HCT116 (cell line): ENCODE measurements around the gene CCDC187. TPM values are rescaled to one million over a fixed set of nuclear protein-coding genes. Genes with fewer than 3 reads are reported as not detected.

Experiments used
- ATAC-seq: fragments of 200-7000 bp; cut with Tn5 transposase; 2 replicates; pipeline ENCODE4 v1.9.1; 2020; ENCODE audit warnings: mild to moderate bottlenecking, moderate library complexity
- BruUV-seq: library from RNA; stranded (reverse); fragments of 400-500 nt; replicated peaks from 2 replicates; lab custom pipeline; 2021; lab: Mats Ljungman, UMichigan
- CTCF ChIA-PET: fragments of 300-600 bp; sonication (Branson Sonifier 250); formaldehyde crosslinking; loops from one replicate; lab custom pipeline; 2021; ENCODE audit warnings: antibody characterized with exemption; lab: Charles Lee
- POLR2A ChIA-PET: fragments of 300-600, 350-600 bp; sonication (Branson Sonifier 250); formaldehyde crosslinking; loops from one replicate; lab custom pipeline; 2021; ENCODE audit warnings: antibody characterized with exemption; lab: Charles Lee
- RAD21 ChIA-PET, 2 experiments: fragments of 300-600 bp; sonication (Branson Sonifier 250); formaldehyde crosslinking; loops; one replicate each; lab custom pipeline; 2023; ENCODE audit warnings: low total read pairs in 2 of 2; ENCODE audit not compliant: uncharacterized antibody in 2 of 2, unreplicated experiment in 2 of 2, low non-redundant PET in 1 of 2; lab: Charles Lee
- DNase-seq: peaks from one replicate; pipeline ENCODE4 v3.0.0-alpha.2; 2010; ENCODE audit warnings: low read depth, low spot score
- H2AFZ ChIP-seq: fragments of 200-600 bp; shearing (Covaris generic), sonication (generic); 2 replicates; pipeline ENCODE4 v1.6.1; 2017; ENCODE audit warnings: low read depth, mixed run types, mixed read lengths, antibody characterized with exemption, low read length; ENCODE audit not compliant: poor library complexity, severe bottlenecking
- H3K27ac ChIP-seq: 2 replicates; pipeline ENCODE4 v1.5.1; 2012; ENCODE audit warnings: low read depth, low read length
- H3K27me3 ChIP-seq: fragments of 200-600 bp; sonication (generic); 2 replicates; pipeline ENCODE4 v1.6.1; 2016; ENCODE audit warnings: mixed run types, low read length, mixed read lengths; ENCODE audit not compliant: insufficient read depth
- H3K36me3 ChIP-seq, 2 experiments: fragments of 200-500 bp in 1 of 2; fragments of 200-600 bp in 1 of 2; sonication (Bioruptor generic) in 1 of 2; sonication (generic) in 1 of 2; 2 replicates each; pipeline versions ENCODE4 v1.5.1 to v1.6.1; 2014 to 2016; ENCODE audit warnings: low read length in 2 of 2, inconsistent platforms in 1 of 2, mixed read lengths in 1 of 2, mixed run types in 1 of 2; ENCODE audit not compliant: insufficient read depth in 2 of 2, control insufficient read depth in 1 of 2
- H3K4me1 ChIP-seq, 2 experiments: fragments of 200-600 bp in 1 of 2; sonication (generic) in 1 of 2; 2 replicates each; pipeline versions ENCODE4 v1.5.1 to v1.6.1; 2012 to 2017; ENCODE audit warnings: low read length in 2 of 2, inconsistent platforms in 1 of 2, mild to moderate bottlenecking in 1 of 2, mixed read lengths in 1 of 2, mixed run types in 1 of 2, moderate library complexity in 1 of 2; ENCODE audit not compliant: insufficient read depth in 2 of 2, control insufficient read depth in 1 of 2
- H3K4me2 ChIP-seq: fragments of 200-600 bp; sonication (generic); 2 replicates; pipeline ENCODE4 v1.6.1; 2017; ENCODE audit warnings: mixed run types, low read length, mixed read lengths
- H3K4me3 ChIP-seq, 2 experiments: fragments of 200-600 bp in 1 of 2; sonication (generic) in 1 of 2; replicated peaks in 1 of 2; 2 replicates each; pipeline ENCODE4 v1.5.1; 2011 to 2016; ENCODE audit warnings: low read length in 2 of 2, control low read depth in 1 of 2, low read depth in 1 of 2, mild to moderate bottlenecking in 1 of 2, mixed read lengths in 1 of 2, mixed run types in 1 of 2
- H3K79me2 ChIP-seq: fragments of 200-600 bp; sonication (generic); 2 replicates; pipeline ENCODE4 v1.6.1; 2017; ENCODE audit warnings: mild to moderate bottlenecking, mixed run types, low read length, moderate library complexity, mixed read lengths; ENCODE audit not compliant: insufficient read depth
- H3K9ac ChIP-seq: fragments of 200-600 bp; sonication (generic); 2 replicates; pipeline ENCODE4 v1.6.1; 2016; ENCODE audit warnings: low read length, mixed read lengths
- H3K9me2 ChIP-seq: fragments of 200-600 bp; sonication (generic), shearing (Covaris generic); 2 replicates; pipeline ENCODE4 v1.6.1; 2017; ENCODE audit warnings: mixed run types, mild to moderate bottlenecking, moderate library complexity; ENCODE audit not compliant: insufficient read depth
- H3K9me3 ChIP-seq, 2 experiments: fragments of 200-500 bp in 1 of 2; fragments of 200-600 bp in 1 of 2; sonication (Bioruptor generic) in 1 of 2; sonication (generic) in 1 of 2; 2 replicates each; pipeline ENCODE4 v1.6.1; 2014 to 2017; ENCODE audit warnings: low read length in 2 of 2, mixed read lengths in 2 of 2, inconsistent platforms in 1 of 2, low read depth in 1 of 2, mild to moderate bottlenecking in 1 of 2, mixed run types in 1 of 2, moderate library complexity in 1 of 2; ENCODE audit not compliant: control insufficient read depth in 1 of 2, insufficient read depth in 1 of 2
- H4K20me1 ChIP-seq: fragments of 200-600 bp; sonication (generic), shearing (Covaris generic); 2 replicates; pipeline ENCODE4 v1.6.1; 2017; ENCODE audit warnings: mixed run types, mild to moderate bottlenecking, moderate library complexity; ENCODE audit not compliant: insufficient read depth
- EGR1 ChIP-seq: IDR thresholded peaks from 2 replicates; pipeline ENCODE4 v1.6.1; 2012; ENCODE audit warnings: low read depth
- EZH2phosphoT487 ChIP-seq: fragments of 200-600 bp; IDR thresholded peaks from 2 replicates; pipeline ENCODE4 v1.6.1; 2018; ENCODE audit warnings: antibody characterized with exemption, borderline replicate concordance
- POLR2A ChIP-seq: IDR thresholded peaks from 2 replicates; pipeline ENCODE4 v1.7.0; 2011; ENCODE audit warnings: borderline replicate concordance; ENCODE audit not compliant: insufficient read depth, insufficient read length; ENCODE audit errors: extremely low read depth
- POLR2AphosphoS5 ChIP-seq: IDR thresholded peaks from 2 replicates; pipeline ENCODE4 v1.6.1; 2011; ENCODE audit warnings: mild to moderate bottlenecking, low read depth, low read length, moderate library complexity
- RAD21 ChIP-seq: IDR thresholded peaks from 2 replicates; pipeline ENCODE4 v1.6.1; 2012; ENCODE audit warnings: low read depth, mild to moderate bottlenecking
- SRF ChIP-seq: IDR thresholded peaks from 2 replicates; pipeline ENCODE4 v1.6.1; 2012; ENCODE audit warnings: low read depth
- ZFX ChIP-seq: fragments of 450-650 bp; IDR thresholded peaks from 2 replicates; pipeline ENCODE4 v1.6.1; 2017
- intact Hi-C: fragments of 100-400 bp; cut with micrococcal nuclease; formaldehyde crosslinking; loops from 2 replicates; pipeline ENCODE4 v1.10.0; 2022
- total RNA-seq: library from RNA; stranded (reverse); gene quantifications from one replicate; pipeline ENCODE4 v1.2.1, GENCODE V29; 2021; ENCODE audit not compliant: unreplicated experiment

CCDC187 gene
- total RNA-seq, 1 experiment from 2014 or later, result 4.6 TPM

- no peaks in the 10 kb centered on the region for H3K9me3 ChIP-seq
- peaks cover 6 to 54% of the 10 kb centered on the region in 2 experiments; a peak in 3 of 4 replicates for H3K36me3 ChIP-seq
- CTCF ChIA-PET, result no interaction called here
- no peak for TF ChIP-seq EZH2phosphoT487
- TF ChIP-seq ZFX, result no peak
- TF ChIP-seq EGR1, result no peak
- TF ChIP-seq POLR2A, result no peak
- TF ChIP-seq, all 23 proteins: peak for 0
- Histone ChIP-seq H2AFZ (no peak overlapping the region), H3K9me2 (no peaks in the 10 kb centered on the region), H3K4me1 (peaks cover 17 to 38% of the 10 kb centered on the region in 2 experiments), H3K4me2 (no peak overlapping the region), H3K27me3 (no peaks in the 10 kb centered on the region), H4K20me1 (peaks cover 5% of the 10 kb centered on the region; the same call in 1 of the 2 replicates), H3K4me3 (no peak overlapping the region), H3K79me2 (peaks cover 82% of the 10 kb centered on the region), H3K9ac (no peak overlapping the region), H3K27ac (no peak overlapping the region)
- ATAC-seq (no peak), DNase-seq (no peak)
- RAD21 ChIA-PET, result no interaction called here
- BruUV-seq, result no TSS peak
- intact Hi-C loops, result loop anchor here (10.0 kb wide), 1 partner anchor 258 kb away; the partner anchor contains the start of gene UBAC1
- POLR2A ChIA-PET, result no interaction called here
Measured at GRCh38 chr9:136222906-136223285, 81.0 kb downstream of the CCDC187 start.

- H3K9me2 ChIP-seq, result no peaks in the 10 kb centered on the region
- peaks cover 6 to 57% of the 10 kb centered on the region in 2 experiments; a peak in 3 of 4 replicates for H3K36me3 ChIP-seq
- CTCF ChIA-PET, result no interaction called here
Measured at GRCh38 chr9:136222166-136222905, 81.6 kb downstream of the CCDC187 start.

More at GRCh38 chr9:136222166-136222905, 81.6 kb downstream of the CCDC187 start:
- DNase-seq (no peak), ATAC-seq (no peak)
- no peak overlapping the region for H2AFZ ChIP-seq
- ChIA-PET POLR2A (no interaction called here), RAD21 (no interaction called here)
- intact Hi-C loops, result loop anchor here (10.0 kb wide), 1 partner anchor 258 kb away; the partner anchor contains the start of gene UBAC1
- H3K4me2 ChIP-seq, result no peak overlapping the region
- H3K79me2 ChIP-seq, result peaks cover 76% of the 10 kb centered on the region
- H3K27me3 ChIP-seq, result no peaks in the 10 kb centered on the region
- BruUV-seq, result no TSS peak
- peaks cover 5% of the 10 kb centered on the region; the same call in 1 of the 2 replicates for H4K20me1 ChIP-seq
- peaks cover 11 to 33% of the 10 kb centered on the region in 2 experiments for H3K4me1 ChIP-seq
- no peaks in the 10 kb centered on the region for H3K9me3 ChIP-seq
- H3K4me3 ChIP-seq, result no peak overlapping the region
- no peak overlapping the region for H3K9ac ChIP-seq
- no peak overlapping the region for H3K27ac ChIP-seq
- no peak for TF ChIP-seq POLR2A
- no peak for TF ChIP-seq SRF
- TF ChIP-seq EZH2phosphoT487, result no peak
- TF ChIP-seq POLR2AphosphoS5, result no peak
- TF ChIP-seq RAD21, result no peak
